Activated gamma-delta T cell (primary cell): ENCODE data around the gene PSMG2.
A peak's percentile ranks its signal among the peaks of the same experiment; 100 is the strongest.

Experiments
- DNase-seq: peaks from one replicate; lab custom pipeline; 2025; lab: John Stamatoyannopoulos, UW
- total RNA-seq, 2 donors: gene quantifications; one replicate each; lab custom pipeline; 2026; lab: John Stamatoyannopoulos, UW

The PSMG2 gene, protein sequence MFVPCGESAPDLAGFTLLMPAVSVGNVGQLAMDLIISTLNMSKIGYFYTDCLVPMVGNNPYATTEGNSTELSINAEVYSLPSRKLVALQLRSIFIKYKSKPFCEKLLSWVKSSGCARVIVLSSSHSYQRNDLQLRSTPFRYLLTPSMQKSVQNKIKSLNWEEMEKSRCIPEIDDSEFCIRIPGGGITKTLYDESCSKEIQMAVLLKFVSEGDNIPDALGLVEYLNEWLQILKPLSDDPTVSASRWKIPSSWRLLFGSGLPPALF
- total RNA-seq, result 68.6 to 69.8 reads per million in 2 donors

DNA sequence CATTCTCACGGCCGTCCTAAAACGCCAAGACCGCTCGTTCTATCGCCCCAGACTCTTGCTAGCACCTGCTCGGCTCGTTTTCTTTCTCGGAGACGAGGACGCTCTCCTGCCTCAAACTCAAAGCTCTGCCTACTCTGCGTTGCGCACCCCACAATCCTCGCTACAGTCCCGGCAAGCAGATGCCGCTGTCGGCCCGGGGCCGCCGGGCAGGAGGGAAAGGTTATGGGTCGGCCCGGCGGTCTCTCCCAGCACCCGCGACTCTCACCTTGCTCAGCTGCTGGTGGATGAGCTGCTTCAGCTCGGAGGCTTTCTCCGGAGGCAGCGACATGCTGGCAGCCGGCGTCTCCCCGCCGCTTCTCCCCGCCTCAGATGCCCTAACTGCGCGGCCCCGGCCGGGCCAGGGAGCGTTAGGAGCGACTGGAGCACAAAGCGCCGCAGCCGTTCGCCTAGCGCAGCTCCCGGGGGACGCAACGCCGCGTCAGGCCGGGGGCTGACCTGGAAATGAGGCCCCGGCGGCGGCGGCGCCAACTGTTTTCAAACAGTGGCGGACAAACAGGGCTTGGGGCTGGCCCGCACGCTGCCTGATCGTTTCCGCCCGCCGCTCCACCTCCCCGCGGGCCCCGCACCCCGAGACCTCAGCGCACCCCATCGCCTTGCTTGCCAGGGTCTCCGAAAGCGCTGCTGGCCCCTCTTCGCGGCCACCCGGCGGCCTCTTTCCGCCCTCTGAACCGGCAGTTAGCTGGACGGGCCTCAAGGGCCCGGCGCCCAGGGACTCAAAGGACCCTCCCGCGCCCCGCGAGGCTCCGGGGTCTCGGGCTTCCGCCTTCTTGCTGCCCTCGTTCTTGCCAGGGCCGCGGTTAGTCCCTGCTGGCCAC, at the start of gene PSMG2, which contains the start of gene CEP76:
Gene PSMG2, plus strand, starts transcription at position 822 of the 875 bp plus-strand sequence. CDS start 66 bp downstream, outside the sequence.
Gene CEP76, minus strand, starts transcription at position 503 of the 875 bp plus-strand sequence. Its CDS starts 175 bp downstream, at position 328.
- DNase-seq, result peak; percentile 72

DNA sequence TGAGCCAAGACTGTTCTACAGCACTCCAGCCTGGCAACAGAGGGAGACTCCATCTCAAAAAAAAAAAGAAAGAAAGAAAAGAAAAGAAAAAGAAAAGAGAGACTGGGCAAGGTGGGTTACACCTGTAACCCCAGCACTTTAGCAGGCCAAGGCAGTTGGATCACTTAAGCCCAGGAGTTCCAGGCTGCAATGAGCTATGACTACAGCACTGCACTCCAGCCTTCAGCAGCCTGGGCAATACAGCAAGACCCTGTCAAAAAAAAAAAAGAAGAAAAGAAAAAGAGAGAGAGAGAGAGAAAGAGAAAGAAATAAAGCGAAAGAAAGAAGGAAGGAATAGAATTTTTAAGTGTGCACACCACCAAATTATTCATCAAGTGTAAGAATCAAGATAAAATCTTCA, 47.9 kb upstream of the PSMG2 start:
- no peak for DNase-seq

DNA sequence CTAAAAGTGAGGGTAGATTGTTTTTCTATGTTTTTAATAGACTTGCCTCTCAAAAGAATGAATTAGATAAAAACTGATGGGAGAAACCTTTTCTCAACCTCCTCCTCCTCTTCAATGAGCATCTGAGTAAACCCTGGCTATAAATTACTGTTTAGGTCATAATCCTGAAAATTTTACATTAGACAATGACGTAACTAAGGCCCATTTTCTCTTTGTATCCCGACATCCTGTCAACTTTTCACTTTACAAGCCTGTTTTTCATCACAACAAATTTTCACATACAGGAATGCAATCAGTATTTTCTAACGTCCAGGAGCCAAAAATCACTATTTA, 46.3 kb upstream of the PSMG2 start:
- no peak for DNase-seq

DNA sequence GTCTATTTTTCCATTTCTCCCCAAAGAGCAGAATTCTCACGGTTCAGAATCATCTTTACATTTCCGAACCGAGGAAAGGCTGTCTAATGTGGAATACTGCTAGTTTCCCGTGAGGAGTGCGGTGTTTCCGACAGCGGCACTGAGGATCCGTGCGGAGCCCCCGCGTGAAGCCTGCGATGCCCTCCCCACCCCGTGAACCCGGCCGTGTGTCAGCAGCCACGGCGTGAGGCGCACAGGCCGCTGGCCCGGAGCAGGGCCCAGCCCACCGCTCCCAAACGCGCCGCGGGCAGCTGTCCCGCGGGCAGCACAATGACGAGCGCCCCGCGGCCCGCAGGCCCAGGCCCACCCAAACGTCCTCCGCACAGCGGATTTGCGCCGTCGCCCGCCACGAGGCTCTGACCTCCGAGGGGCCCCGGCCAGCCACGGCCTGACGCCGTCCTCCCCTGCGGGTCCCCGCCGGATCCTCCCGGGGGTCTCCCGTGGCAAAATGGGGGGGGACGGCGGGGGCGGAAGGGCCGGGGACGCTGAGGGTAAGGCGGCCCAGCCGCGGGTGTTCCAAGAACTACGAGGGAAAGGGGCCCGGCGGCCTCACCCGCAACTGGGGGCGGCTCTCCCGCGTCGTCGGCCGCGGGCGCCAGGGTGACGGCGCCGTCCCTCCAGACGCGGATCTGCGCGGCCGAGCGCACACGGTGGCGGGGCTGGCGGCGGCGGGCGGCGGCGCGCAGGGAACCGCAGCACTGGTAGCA, 45.7 kb upstream of the PSMG2 start:
- no peak for DNase-seq

DNA sequence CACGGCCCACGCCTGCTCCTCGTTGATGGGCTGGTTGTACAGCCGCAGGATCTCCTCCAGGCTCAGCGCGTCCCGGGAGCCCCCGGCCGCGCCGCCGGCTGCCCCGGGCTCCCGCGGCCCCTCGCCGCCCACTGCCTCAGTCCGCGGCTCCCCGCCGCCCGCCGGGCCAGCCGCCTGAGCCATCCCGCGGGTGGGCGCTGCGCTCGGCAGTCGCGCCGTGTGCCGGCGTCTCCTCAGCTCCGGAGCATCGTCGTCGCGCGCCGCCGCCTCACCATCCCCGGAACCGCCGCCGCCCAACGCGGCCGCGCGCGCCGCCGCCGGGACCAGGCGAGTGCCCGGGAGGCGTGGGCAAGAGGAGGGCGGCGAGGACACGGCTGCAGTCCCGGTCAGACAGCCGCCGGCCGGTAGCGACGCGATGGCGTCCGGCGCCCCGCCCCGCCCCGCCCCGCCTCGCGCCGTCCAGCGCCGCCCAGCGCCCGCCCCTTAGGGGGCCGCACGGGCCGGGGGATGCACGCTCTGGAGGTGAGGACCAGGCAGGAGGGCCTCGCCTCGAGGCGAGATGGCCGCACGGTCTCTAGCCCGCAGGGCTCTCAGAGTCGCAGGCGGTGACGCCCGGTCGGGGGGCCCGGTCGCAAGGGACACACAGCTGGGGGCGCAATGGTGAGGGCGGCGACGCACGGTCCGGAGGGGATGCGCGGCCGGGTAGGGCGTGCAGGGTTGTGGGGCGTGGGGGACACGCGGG, 45.0 kb upstream of the PSMG2 start, which contains the start of gene SPIRE1:
Gene SPIRE1, minus strand, starts transcription at position 424 of the 742 bp plus-strand sequence. Its CDS starts 241 bp downstream, at position 183.
- peak; percentile 31 for DNase-seq

DNA sequence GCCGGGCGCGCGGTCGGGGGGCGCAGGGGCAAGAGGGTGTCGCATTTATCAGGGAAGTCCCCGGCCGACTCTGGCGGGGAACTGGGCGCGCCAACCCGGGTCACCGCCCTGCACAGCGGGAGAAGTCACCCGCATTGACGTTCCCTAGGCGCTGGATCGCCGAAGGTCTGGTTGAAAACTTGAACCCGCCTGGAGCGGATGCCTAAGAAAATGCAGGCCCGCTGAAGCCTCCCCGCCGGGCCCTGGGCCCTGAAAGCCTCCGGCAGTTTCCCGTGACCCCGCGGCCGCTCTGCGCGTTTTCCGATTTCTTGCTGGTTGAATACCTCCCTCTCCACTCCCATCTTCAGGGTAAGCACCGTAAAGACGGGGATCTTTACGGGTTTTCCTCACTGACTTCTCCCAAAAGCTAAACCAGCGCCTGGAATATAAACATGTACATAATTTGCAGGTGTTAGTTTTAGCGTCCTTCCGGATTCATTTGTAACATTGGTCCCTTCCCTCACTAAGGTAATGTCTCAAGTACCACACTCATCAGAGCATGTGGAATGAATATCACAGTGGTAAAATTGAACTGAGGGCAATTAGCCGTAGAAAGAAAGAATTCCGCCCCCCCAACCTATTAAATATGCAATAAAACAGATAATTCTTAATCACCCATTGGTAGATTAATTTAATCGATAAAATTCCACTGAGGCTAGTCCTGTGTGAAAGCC, 44.3 kb upstream of the PSMG2 start:
- no peak for DNase-seq

DNA sequence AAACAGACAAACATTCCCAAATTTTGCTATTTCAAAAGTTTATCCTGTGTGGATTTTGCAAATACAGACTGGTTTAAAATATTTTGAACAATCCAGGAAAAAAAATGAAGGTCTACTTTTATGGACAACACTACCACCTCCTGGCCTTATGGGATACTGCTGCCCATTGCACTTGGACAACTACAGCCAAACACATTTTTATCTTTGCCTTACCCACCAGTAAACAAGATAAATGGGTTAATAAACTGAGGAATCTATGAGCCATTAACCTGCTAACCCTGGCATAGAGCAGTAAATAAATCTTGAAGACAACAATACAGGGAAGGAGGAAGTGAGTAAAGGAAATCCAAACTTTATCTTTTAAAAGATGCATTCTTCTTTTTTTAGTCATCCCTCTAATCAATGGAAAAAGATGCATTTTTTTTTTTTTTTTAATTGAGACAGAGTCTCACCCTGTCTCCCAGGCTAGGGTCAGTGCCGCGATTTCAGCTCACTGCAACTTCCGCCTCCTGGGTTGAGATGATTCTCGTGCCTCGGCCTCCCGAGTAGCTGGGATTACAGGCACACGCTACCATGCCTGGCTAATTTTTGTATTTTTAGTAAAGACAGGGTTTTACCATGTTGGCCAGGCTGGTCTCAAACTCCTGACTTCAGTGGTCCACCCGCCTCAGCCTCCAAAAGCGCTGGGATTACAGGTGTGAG, 42.8 kb upstream of the PSMG2 start:
- DNase-seq, result no peak

DNA sequence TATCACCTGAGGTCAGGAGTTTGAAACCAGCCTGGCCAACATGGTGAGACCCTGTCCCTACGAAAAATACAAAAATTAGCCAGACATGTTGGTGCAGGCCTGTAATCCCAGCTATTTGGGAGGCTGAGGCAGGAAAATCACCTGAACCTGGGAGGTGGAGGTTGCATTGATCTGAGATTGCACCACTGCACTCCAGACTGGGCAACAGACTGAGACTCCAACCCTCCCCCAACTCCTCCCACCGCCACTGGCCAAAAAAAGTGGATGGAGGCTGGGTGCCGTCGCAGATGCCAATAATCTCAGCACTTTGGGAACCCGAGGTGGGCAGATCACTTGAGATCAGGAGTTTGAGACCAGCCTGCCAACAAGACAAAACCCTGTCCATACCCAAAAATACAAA, 34.8 kb upstream of the PSMG2 start:
- DNase-seq, result no peak

DNA sequence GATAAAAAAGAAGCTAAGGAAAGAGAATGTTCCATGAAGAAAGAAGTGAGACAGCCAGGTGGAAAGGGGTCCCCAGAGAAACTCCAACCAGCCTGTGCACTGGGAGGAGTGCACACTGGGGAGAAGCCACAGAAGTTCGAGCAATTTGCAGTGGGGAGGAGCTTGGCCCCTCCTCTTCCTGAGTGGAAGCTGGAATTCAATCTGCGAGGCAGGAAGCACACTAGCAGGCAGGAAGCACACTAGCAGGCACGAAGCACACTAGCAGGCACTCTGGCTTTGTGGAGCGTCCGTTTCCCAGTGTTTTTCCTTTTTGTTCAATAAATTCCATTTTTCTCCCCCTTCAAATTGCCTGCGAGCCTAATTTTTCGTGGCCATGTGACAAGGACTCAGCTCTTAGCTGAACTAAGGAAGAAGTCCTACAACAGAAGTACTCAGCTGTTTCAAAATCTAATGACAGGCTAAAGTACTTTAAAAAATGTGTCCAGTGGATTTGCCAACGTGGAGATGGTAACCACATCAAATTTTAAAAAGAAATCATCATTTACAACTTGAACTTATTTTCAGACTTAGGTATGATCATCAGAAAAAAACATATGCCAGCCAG, 23.6 kb upstream of the PSMG2 start:
- DNase-seq, result no peak

DNA sequence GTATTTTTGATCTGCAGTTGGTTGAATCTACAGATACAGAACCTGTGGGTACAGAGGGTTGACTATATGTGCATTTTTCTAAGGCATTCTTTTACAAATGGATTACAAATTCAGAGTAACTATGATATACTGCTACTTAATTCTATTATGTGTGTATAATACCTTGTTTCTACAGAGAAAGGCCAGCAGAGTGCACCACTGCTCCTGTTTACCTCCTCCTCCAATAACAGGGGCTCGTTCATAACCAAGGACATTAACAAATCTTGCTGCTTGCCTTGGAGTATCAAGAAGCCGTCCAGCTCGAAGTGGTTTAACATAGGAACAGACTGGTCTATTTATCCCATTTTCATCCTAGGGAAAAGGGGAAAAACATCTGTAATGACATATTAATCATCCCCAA, 16.7 kb upstream of the PSMG2 start:
- DNase-seq, result no peak

DNA sequence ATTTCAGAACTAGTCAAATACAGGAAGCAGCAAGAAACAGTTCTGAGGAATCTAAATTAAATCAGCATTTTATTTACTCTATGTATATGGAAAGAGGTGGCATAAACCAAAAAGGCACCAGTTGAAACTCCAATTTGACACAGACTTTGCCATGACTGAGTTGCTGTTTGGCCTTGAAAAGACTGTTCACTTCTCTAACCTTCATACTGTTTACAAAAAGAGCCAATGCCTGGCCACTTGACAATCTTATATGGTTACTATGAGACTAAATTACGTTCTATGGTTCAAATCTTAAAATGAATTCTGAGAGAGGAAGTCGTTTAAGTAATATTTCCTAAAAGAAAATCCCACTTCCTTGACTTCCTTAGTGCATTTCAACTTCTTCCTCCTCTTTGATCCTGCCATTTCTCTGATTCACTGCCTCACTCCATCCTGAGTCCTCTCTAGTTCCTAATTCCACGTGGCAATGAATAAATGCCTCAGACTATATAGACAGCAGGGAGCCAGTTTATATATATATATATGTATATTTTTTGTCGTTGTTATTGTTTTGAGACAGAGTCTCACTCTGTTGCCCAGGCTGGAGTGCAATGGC, 13.5 kb upstream of the PSMG2 start:
- DNase-seq, result no peak

DNA sequence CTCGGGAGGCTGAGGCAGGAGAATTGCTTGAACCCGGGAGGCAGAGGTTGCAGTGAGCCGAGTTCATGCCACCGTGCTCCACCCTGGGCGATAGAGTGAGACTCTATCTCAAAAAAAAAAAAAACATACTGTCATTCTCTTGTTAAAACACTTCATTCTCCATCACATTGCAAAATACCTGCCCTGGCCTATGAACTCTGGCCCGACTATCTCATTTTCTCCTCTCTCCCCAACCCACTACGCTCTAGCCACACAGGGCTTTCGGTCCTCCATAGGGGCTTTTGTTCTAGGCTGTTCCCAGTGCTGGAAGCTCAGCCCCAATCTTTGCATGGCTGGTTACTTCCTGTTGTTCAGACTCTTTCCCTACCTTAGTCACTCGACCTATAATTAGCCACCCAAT, 10.6 kb upstream of the PSMG2 start:
- DNase-seq, result no peak

DNA sequence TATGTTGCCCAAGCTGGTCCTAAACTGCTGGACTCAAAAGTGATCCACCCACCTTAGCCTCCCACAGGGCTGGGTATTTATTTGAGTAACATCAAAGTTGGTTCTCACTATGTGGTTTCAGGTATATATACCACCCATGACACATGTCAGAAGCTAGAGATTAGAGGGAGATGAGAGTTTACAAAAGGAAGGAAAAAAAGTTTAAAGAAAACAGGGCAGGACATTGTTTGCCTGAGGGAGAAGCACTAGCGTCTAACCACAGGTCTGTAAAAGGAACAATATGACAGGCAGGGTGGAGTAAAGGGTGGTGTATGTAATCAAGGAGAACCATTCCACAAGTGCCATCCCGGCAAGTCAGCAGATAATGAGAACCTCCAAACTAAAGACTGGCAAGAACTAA, 8.8 kb upstream of the PSMG2 start:
- DNase-seq, result no peak

DNA sequence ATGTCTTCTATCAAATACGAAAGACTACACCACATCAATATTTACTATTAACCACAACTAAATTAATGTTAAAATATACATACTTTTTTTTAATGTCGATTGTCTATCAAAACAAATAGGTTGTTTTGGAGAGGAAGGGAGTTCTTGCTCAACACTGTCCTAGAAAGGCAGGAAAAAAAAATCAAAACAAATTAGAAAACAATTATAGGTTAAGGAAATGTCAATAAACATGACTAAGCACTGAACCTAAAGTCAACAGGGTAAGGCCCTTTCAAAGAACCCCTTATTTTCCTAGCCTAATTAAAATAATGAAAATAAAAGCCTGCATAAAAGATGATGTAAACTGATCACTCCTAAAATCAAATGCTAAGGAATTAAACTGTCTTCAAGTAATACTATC, 3.1 kb upstream of the PSMG2 start:
- no peak for DNase-seq

DNA sequence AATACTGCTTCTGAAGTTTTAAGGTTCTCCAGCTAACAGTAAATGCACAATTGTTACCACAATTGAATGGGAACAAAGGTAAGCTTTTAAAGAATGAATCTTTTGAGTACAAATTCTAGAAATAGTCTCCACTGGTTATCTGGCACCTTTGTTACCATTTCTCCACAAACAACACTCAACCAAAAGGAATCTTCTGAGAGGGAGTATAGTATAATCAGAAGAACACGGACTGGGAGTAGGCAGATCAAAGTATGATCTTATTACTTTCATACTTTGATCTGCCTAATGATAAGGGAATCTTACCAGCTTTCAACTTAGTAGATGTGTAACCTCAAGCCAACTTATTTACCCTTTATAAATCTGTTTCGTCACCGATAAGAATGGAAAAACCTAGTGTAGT, 1.7 kb upstream of the PSMG2 start:
- no peak for DNase-seq

DNA sequence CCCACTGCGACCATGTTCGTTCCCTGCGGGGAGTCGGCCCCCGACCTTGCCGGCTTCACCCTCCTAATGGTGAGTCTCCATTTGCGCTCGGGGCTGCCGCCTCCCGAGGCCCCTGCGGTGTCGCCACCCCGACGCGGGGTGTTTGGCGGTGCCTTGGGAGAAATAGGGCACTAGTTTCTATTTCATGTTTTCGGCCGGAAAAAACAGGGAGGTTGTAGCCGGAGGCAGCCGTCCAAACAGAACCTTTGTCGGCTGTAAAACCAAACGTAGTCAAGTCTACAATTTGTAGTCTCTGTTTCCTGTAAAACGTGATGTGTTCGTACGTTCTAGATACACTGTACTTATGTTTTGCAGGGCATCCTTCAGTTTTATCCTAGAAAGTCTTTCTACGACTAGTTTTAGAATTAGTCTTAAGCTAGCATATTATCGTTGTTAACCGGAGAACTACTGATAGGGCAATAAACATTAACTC, 290 bp downstream of the PSMG2 start:
- no peak for DNase-seq

DNA sequence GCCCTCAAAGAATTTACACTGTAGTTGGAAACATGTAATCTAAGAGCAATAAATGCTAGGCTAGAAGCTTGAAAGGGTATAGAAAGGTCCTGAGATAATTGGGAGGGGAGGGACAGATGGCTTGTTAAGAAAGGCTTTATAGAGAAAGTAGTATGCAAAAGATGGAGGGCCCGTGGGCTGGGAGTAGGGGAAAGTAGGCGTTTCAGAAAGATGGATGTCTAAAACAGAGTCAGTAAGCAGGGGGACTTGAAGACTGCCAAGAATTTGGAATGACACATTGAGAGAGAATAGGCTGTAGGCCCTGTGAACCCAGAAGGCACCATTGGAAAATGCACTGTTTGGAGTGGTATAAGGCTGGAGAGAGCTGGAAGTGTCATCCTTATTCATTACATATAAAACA, 822 bp downstream of the PSMG2 start:
- no peak for DNase-seq

DNA sequence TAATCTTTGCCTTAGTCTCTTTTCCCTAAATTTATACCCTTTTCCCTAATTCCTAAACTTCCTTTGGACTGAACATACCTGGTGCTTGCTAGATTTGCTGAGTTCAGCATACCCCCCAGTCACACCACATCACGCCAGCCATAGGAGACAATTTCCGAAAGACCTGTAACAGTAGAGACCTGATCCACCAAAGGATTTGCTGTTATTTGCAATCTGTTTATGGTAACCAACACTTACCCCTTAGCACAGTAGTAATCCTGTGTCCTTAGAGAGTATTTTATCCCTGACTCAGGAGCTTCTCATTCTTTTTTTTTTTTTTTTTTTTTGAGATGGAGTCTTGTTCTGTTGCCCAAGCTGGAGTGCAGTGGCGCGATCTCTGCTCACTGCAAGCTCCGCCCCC, 8.6 kb downstream of the PSMG2 start:
- no peak for DNase-seq

DNA sequence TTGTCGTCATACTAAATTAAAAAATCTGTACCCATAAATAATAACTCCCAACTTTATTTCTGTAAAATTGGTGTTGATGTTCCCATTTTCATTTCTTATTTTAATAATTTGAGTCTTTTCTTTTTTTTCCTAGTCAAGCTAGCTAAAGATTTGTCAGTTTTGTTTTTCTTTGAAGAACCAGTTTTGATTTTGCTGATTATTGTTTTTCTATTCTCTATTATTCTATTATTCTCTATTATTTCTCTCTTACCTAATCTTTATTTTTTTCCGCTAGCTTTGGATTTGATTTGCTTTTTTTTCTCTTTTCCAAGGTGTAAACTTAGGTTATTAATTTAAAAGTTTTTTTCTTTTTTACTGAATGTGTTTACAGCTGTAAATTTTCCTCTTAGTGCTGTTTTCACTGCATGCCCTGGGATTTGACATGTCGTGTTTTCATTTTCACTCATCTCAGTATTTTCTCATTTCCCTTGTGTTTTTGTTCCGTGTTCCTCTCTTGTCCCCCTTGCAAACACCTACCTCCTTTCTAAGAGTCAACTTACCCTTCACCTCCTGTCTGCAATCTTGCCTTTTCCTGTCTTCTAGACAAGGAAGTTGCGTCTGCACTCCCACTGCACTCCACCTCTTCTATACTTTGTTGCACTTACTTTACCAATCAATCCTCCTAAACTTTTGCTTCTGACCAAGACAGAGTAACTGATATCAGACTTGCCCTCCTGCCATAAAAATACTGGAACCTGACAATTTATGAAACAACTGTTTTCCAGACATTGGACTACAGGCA, 18.8 kb downstream of the PSMG2 start:
- no peak for DNase-seq
